Progenitor cell of endocrine pancreas (in vitro differentiated cells): ENCODE results near the gene VRK3. TPM values are rescaled to one million over a fixed set of nuclear protein-coding genes. Genes with fewer than 3 reads are reported as not detected.
A peak's percentile ranks its signal among the peaks of the same experiment; 100 is the strongest.

Experiments used
- DNase-seq: peaks from one replicate; pipeline ENCODE4 v3.0.0; 2021; ENCODE audit warnings: low spot score; ENCODE audit not compliant: unreplicated experiment
- H3K27ac Mint-ChIP-seq: 2 replicates; pipeline ENCODE4 v1.8.0; 2021; ENCODE audit warnings: mild to moderate bottlenecking, moderate library complexity, mixed read lengths
- H3K27me3 Mint-ChIP-seq: 2 replicates; pipeline ENCODE4 v1.8.0; 2021; ENCODE audit warnings: mixed read lengths
- H3K36me3 Mint-ChIP-seq: 2 replicates; pipeline ENCODE4 v1.8.0; 2022; ENCODE audit warnings: mixed read lengths; ENCODE audit not compliant: insufficient read depth
- H3K4me1 Mint-ChIP-seq: 2 replicates; pipeline ENCODE4 v1.8.0; 2021; ENCODE audit warnings: low read depth, mixed read lengths
- H3K4me3 Mint-ChIP-seq: 2 replicates; pipeline ENCODE4 v1.8.0; 2021; ENCODE audit warnings: low read depth, mild to moderate bottlenecking, moderate library complexity, mixed read lengths
- H3K9me3 Mint-ChIP-seq: 2 replicates; pipeline ENCODE4 v1.8.0; 2021; ENCODE audit warnings: low read depth, mixed read lengths
- CTCF ChIP-seq: fragments of 200-600 bp; sonication (generic); IDR thresholded peaks from one replicate; pipeline ENCODE4 v1.5.0; 2021; ENCODE audit warnings: antibody characterized with exemption, mild to moderate bottlenecking; ENCODE audit not compliant: unreplicated experiment
- total RNA-seq: library from RNA; stranded (reverse); gene quantifications from 2 replicates; pipeline ENCODE4 v1.2.1, GENCODE V29; 2021

Gene VRK3
- total RNA-seq, 1 donor from 2014 or later = 53.4 TPM

- DNase-seq = no peak
- Mint-ChIP-seq H3K27me3 (no peaks in the 10 kb centered on the region), H3K36me3 (peaks cover 27% of the 10 kb centered on the region), H3K4me1 (peaks cover 7% of the 10 kb centered on the region), H3K9me3 (no peaks in the 10 kb centered on the region), H3K27ac (no peak overlapping the region), H3K4me3 (no peak overlapping the region)
- TF ChIP-seq CTCF = no peak
Observed at GRCh38 chr19:50030225-50030624, 5.1 kb upstream of the VRK3 start.

- no peak for TF ChIP-seq CTCF
- H3K4me3 Mint-ChIP-seq = peak overlapping the region; percentile 98
- H3K36me3 Mint-ChIP-seq = peaks cover 7% of the 10 kb centered on the region
- H3K4me1 Mint-ChIP-seq = peaks cover 13% of the 10 kb centered on the region
- no peaks in the 10 kb centered on the region for H3K27me3 Mint-ChIP-seq
- no peak for DNase-seq
- H3K9me3 Mint-ChIP-seq = no peaks in the 10 kb centered on the region
- H3K27ac Mint-ChIP-seq = no peak overlapping the region
Observed at GRCh38 chr19:50026550-50026906, 1.4 kb upstream of the VRK3 start.

- peaks cover 3% of the 10 kb centered on the region for H3K36me3 Mint-ChIP-seq
- no peaks in the 10 kb centered on the region for H3K9me3 Mint-ChIP-seq
- H3K4me3 Mint-ChIP-seq = peak within 1 kb of the TSS; percentile 98
- H3K27me3 Mint-ChIP-seq = no peaks in the 10 kb centered on the region
- TF ChIP-seq CTCF = no peak
- peak within 1 kb of the TSS; percentile 98 for H3K27ac Mint-ChIP-seq
- DNase-seq = peak; percentile 73
- H3K4me1 Mint-ChIP-seq = peaks cover 13% of the 10 kb centered on the region
Observed at GRCh38 chr19:50025794-50026549, 800 bp upstream of the VRK3 start, which contains the start of gene ZNF473. Gene ZNF473, plus strand, starts transcription at chr19:50026005. Its CDS starts 5,078 bp downstream, at chr19:50031083.

GRCh38 chr19:50024719-50025021 is 502 bp downstream of the VRK3 start:
- peak overlapping the region; percentile 98 for H3K27ac Mint-ChIP-seq
- no peaks in the 10 kb centered on the region for H3K27me3 Mint-ChIP-seq
- no peak for TF ChIP-seq CTCF
- H3K4me3 Mint-ChIP-seq = peak overlapping the region; percentile 98
- H3K4me1 Mint-ChIP-seq = peaks cover 13% of the 10 kb centered on the region
- DNase-seq = no peak
- no peaks in the 10 kb centered on the region for H3K9me3 Mint-ChIP-seq
- peaks cover 3% of the 10 kb centered on the region for H3K36me3 Mint-ChIP-seq

- Mint-ChIP-seq H3K27ac (no peak overlapping the region), H3K36me3 (peaks cover 3% of the 10 kb centered on the region), H3K27me3 (no peaks in the 10 kb centered on the region), H3K9me3 (no peaks in the 10 kb centered on the region), H3K4me1 (peaks cover 13% of the 10 kb centered on the region), H3K4me3 (no peak overlapping the region)
- no peak for DNase-seq
- no peak for TF ChIP-seq CTCF
Observed at GRCh38 chr19:50022823-50023222, 2.3 kb downstream of the VRK3 start.
